Mucosa of stomach (tissue), 1 donor: ENCODE measurements around the gene ASZ1.

Experiments used
- H3K27me3 ChIP-seq: one replicate; pipeline ENCODE4 v1.7.0; 2013; ENCODE audit warnings: mild to moderate bottlenecking, low read length; ENCODE audit not compliant: control insufficient read depth, insufficient read depth
- H3K36me3 ChIP-seq: one replicate; pipeline ENCODE4 v1.7.0; 2013; ENCODE audit warnings: low read length; ENCODE audit not compliant: control insufficient read depth, insufficient read depth
- H3K4me1 ChIP-seq: one replicate; pipeline ENCODE4 v1.7.0; 2013; ENCODE audit warnings: mild to moderate bottlenecking, low read length; ENCODE audit not compliant: control insufficient read depth, insufficient read depth
- H3K4me3 ChIP-seq: one replicate; pipeline ENCODE4 v1.7.0; 2013; ENCODE audit warnings: low read length
- H3K9ac ChIP-seq: one replicate; pipeline ENCODE4 v1.7.0; 2013; ENCODE audit warnings: mild to moderate bottlenecking, low read length, moderate library complexity
- H3K9me3 ChIP-seq: one replicate; pipeline ENCODE4 v1.7.0; 2013; ENCODE audit warnings: mild to moderate bottlenecking, low read length, moderate library complexity; ENCODE audit not compliant: control insufficient read depth
- donor health status: Pancreatic carcinoma.

The ASZ1 gene

DNA sequence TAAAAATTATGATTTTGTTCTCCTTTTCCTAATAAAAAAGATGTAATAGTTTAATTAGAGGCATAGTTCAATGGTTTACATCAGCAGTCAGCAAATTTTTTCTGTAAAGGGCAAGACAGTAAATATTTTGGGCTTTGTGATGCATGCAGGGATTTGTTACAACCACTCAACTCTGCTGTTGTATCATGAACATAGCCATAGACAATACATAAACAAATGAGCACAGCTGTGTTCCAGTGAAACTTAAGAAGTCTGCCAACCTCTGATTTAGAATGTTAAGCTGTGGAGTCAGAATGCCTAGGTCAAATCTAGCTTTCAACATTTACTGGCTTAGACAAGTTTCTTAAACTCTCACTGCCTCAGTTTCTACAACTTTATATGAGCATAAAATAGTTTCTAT is 31.6 kb downstream of the ASZ1 start:
- no peaks in the 10 kb centered on the region for H3K9me3 ChIP-seq
- H3K27me3 ChIP-seq = no peaks in the 10 kb centered on the region
- H3K4me1 ChIP-seq = no peaks in the 10 kb centered on the region
- H3K36me3 ChIP-seq = no peaks in the 10 kb centered on the region
- no peak overlapping the region for H3K9ac ChIP-seq
- no peak overlapping the region for H3K4me3 ChIP-seq

DNA sequence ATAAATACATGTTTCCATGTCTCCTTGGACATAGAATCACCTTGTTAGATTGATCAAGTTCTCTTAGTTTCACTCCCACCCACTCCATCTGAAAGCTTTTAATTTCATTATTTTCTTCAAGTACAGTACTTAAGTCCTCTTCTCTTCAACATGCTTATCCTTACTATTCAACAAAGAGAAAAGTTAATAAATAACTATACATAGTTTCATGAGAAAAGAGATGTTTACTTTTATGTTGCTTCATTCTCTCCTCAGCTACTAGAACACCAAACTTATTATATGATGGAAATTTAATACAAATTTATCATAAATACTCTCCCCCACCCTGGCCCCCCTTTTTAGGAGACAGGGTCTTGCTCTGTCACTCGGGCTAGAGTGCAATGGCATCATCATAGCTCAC is 33.5 kb downstream of the ASZ1 start:
- H3K36me3 ChIP-seq = no peaks in the 10 kb centered on the region
- H3K9ac ChIP-seq = no peak overlapping the region
- H3K4me3 ChIP-seq = no peak overlapping the region
- H3K4me1 ChIP-seq = no peaks in the 10 kb centered on the region
- no peaks in the 10 kb centered on the region for H3K9me3 ChIP-seq
- H3K27me3 ChIP-seq = no peaks in the 10 kb centered on the region

DNA sequence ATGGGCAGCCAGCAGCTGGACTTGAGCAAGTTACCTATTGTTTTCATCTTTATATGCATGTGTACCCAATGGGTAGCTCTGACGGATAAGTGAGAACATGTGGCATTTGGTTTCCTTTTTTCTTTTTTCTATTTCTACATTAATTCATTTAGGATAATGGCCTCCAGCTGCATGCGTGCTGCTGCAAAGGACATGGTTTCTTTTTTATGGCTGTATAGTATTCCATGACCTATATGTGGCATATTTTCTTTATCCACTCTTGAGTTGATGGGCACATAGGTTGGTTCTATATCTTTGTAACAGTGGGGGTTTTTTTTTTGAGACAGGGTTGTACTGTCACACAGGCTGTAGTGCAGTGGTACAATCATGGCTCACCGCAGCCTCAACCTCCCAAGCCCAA is 37.4 kb downstream of the ASZ1 start:
- Histone ChIP-seq H3K9ac (no peak overlapping the region), H3K27me3 (no peaks in the 10 kb centered on the region), H3K9me3 (no peaks in the 10 kb centered on the region), H3K4me1 (no peaks in the 10 kb centered on the region), H3K4me3 (no peak overlapping the region), H3K36me3 (no peaks in the 10 kb centered on the region)

DNA sequence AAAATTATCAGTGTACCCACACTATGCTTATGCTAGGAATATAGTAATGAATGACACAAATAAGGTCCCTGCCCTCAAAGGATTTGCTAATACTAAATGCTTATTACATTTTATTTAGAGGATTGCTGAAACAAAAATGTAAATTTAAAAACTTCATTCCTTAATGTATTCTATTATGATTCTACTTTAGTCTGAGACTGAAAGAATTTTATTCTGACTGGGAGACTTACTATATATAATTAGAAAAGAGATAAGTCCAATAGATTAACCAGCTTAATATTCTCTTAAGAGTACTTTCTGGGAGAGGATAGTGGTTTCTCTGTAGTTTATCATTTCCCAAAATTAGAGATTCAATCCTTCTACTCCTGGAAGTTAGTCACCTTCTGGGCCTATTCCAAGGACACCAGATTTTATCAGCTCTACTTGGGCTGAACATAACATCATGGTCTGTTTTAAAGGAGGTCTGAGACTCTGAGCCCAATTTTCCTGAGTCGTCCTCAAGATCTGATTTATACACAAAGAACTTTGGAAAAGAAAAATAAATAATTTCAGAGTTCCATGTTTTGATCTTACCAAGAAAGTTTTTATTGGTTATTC is 41.1 kb downstream of the ASZ1 start:
- Histone ChIP-seq H3K4me1 (no peaks in the 10 kb centered on the region), H3K36me3 (no peaks in the 10 kb centered on the region), H3K4me3 (no peak overlapping the region), H3K9me3 (no peaks in the 10 kb centered on the region), H3K27me3 (no peaks in the 10 kb centered on the region), H3K9ac (no peak overlapping the region)

DNA sequence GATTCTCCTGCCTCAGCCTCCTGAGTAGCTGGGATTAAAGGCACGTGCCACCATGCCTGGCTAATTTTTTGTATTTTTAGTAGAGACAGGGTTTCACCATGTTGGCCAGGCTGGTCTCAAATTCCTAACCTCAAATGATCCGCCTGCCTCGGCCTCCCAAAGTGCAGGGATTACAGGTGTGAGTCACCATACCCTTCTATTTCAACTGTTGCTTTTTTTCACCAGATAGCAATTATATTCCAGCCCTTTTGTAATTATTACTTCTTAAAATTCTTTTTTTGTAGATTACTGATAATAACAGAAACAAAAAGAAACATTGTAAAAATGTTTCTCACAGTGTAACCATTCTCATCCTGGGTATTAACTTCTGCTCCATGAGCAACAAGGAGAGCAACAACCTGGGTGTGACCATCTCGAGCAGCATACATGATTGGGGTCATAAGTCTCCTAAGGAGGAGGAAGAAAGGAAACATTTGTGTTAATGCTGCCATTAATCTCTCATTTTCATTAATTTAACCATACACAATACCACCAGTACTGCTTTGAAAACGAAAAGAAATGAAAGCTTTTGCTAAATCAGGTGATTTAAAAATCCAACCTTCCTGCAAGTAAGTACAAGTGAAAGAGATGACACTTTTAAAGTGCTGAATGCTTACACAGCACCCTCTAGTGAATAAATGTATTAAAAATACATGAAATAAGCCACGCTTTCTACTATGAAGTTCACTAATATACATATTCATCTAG is 41.8 kb downstream of the ASZ1 start:
- Histone ChIP-seq H3K36me3 (no peaks in the 10 kb centered on the region), H3K4me3 (no peak overlapping the region), H3K27me3 (no peaks in the 10 kb centered on the region), H3K4me1 (no peaks in the 10 kb centered on the region), H3K9ac (no peak overlapping the region), H3K9me3 (no peaks in the 10 kb centered on the region)

DNA sequence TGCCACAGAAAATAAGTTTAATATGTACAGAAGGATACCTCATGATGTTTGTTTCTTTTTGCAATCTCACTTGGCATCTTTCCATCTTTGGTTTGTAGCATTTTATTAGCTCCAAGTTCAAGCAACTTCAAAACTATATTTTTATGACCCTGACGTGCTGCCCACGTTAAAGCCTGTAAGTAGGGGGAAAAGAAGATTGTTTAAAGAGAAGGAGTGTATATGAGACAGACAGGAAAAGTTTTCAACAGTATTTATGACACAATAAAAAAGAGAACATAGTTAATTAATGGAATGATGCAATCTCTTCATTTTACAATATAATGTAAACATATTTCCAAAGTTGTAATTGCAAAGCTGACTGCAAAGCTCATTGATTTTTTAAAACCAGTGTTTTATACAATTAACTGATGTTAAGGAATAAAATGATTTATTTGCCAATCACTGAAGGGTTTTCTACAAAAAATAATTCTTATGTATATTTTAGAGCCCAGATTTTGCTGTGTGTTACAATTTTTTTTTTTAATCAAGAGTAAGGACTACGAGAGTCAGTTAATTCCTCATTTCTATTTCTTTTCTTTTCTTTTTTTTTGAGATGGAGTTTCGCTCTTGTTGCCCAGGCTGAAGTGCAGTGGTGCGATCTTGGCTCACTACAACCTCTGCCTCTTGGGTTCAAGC is 42.5 kb downstream of the ASZ1 start:
- Histone ChIP-seq H3K27me3 (no peaks in the 10 kb centered on the region), H3K4me1 (no peaks in the 10 kb centered on the region), H3K4me3 (no peak overlapping the region), H3K9ac (no peak overlapping the region), H3K36me3 (no peaks in the 10 kb centered on the region), H3K9me3 (no peaks in the 10 kb centered on the region)

DNA sequence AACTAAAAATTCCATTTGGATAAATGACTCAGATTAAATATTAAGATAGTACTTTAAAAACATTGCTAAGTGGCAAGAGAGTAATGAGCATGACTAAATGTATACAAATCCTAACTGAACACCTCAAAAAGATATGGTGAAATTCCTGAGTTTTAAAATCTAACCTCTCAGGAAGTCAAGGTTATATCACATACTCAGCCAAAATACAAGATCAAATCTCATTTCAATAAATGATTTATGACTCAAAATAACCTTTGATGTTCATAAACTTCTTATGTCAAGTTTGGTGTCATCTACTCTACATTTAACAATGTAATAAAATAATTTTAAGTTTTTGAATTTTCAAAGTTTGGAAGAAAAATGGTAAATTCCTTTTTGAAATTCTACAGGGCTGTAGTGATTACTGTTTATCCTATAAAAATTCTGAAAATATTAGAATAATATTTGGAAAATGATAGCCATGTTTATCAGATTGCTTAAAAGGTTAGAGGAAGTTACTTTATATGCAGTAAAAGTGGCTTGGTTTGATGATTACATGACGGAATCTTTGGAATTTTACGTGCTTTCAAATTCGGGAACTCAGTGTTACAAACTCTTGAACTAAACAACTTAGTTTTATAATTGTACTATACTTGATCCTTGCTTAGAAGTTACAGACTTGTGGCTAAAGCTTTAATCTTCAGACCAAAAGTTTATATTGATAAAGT is 43.7 kb downstream of the ASZ1 start:
- Histone ChIP-seq H3K36me3 (no peaks in the 10 kb centered on the region), H3K4me1 (no peaks in the 10 kb centered on the region), H3K9ac (no peak overlapping the region), H3K9me3 (no peaks in the 10 kb centered on the region), H3K4me3 (no peak overlapping the region), H3K27me3 (no peaks in the 10 kb centered on the region)

DNA sequence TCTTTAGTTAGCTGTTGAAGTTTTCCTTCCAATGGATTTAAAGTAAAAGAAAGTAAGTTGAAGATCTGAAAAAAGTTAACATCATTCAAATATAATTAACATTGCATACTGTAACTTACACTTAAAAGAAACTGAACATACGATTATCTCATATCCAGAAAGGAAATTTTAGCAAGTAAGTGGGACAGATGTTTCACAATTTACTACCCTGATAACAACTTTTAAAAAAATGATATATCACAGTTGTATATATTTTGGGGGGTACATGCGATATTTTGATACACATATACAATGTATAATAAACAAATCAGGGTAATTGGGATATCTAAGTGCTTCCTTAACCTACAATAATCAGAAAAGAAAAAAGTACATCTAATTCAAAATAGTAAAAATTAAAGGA is 44.2 kb downstream of the ASZ1 start:
- no peaks in the 10 kb centered on the region for H3K4me1 ChIP-seq
- H3K27me3 ChIP-seq = no peaks in the 10 kb centered on the region
- no peak overlapping the region for H3K9ac ChIP-seq
- no peaks in the 10 kb centered on the region for H3K36me3 ChIP-seq
- no peaks in the 10 kb centered on the region for H3K9me3 ChIP-seq
- H3K4me3 ChIP-seq = no peak overlapping the region

DNA sequence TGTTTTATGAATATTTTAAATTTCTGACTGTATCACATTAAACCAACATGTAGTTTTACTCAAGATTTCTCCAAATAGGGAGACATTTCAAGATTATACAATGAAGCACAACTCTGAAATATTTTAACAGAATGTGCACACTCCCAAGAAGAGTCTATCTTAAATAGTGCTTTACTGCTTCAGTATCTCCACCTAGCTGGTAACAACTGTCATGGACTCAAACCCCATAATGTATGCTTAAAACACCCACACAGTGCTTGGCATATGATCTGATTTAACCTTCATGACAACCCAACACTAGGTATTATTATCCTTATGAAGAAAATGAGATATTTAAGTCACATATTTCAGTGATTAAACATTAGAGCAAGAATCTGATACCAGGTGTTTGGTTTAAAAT is 45.9 kb downstream of the ASZ1 start:
- H3K4me3 ChIP-seq = no peak overlapping the region
- H3K36me3 ChIP-seq = no peaks in the 10 kb centered on the region
- H3K27me3 ChIP-seq = no peaks in the 10 kb centered on the region
- H3K9me3 ChIP-seq = no peaks in the 10 kb centered on the region
- no peak overlapping the region for H3K9ac ChIP-seq
- H3K4me1 ChIP-seq = no peaks in the 10 kb centered on the region

DNA sequence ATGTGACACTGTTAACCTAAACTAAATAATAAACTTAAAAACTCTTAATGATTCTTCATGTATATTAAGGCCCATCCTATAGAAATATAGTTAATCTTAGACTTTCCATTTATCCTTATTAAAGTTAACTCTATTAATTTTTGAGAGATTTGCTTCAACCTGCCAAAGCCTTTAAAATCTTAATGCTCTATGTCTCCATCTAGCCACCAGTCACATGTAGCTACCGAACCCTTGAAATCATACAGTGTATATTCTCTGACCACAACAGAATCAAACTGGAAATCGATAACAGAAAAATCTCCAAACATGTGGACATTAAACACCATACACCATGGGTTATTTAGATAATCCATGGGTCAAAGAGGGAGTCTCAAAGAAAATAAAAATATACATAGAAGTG is 51.9 kb downstream of the ASZ1 start:
- H3K4me1 ChIP-seq = no peaks in the 10 kb centered on the region
- no peaks in the 10 kb centered on the region for H3K36me3 ChIP-seq
- H3K27me3 ChIP-seq = no peaks in the 10 kb centered on the region

DNA sequence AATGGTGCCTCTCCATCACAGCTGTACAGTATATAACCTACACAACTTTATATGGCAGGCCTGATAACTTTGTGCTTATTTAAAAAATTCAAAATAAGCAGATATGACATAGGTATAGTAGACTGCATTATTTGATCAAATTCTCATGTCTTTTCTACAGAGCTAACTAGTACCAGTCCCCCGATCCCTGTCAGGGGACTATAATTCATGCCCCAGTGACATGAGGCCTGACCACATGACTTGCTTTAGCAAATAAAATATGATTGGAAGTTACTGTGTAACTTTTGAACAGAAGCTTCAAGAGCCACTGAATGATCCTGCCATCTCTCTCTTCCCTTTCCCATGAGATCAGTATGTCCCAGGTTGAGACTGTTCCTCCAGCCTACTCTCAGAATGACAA is 55.2 kb downstream of the ASZ1 start:
- Histone ChIP-seq H3K4me1 (no peaks in the 10 kb centered on the region), H3K9me3 (no peaks in the 10 kb centered on the region), H3K4me3 (no peak overlapping the region), H3K36me3 (no peaks in the 10 kb centered on the region), H3K9ac (no peak overlapping the region), H3K27me3 (no peaks in the 10 kb centered on the region)

More for the DNA sequence above, 51.9 kb downstream of the ASZ1 start:
- Histone ChIP-seq H3K4me3 (no peak overlapping the region), H3K9me3 (no peaks in the 10 kb centered on the region), H3K9ac (no peak overlapping the region)
